Measurements from ENCODE around the gene SUN1. TPM values are rescaled to one million over a fixed set of nuclear protein-coding genes. Genes with fewer than 3 reads are reported as not detected.

SUN1 gene
- total and polyA plus RNA-seq, 2 of the 8 experiments (the other 6 are each of a cell fraction or from before 2014, with no cell fraction given): 108 to 158 TPM

DNA sequence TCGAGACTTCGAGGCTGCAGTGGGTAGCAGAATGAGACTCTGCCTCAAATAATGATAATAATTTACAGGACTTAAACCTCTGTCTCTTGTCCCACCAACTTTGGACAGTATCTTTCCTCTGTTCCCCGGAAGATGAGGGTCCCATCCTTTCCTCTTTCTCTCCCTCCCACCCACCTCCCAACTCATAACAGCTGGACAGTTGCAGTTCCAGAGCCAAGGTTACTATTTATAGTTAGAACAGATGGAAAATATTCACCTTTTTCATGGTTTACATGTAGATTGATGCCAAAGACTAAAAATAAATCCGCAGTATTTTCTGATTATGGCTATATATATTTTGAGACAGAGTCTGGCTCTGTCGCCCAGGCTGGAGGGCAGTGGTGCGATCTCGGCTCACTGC lies 31.6 kb upstream of the SUN1 start (continued):
- no peak for TF ChIP-seq CHD7 (IDR thresholded peaks at IDR 0.05; ENCODE audit: insufficient replicate concordance, low read length)
- TF ChIP-seq RBBP5 (IDR thresholded peaks at IDR 0.05; ENCODE audit: borderline replicate concordance, low read depth, low read length): no peak
- no peak for TF ChIP-seq TAF7 (optimal IDR thresholded peaks at IDR 0.05; ENCODE audit: borderline replicate concordance, low read depth, low read length)
- TF ChIP-seq EZH2 (IDR thresholded peaks at IDR 0.05; ENCODE audit: low read depth, low read length, severe bottlenecking): no peak
- TF ChIP-seq SP2 (IDR thresholded peaks at IDR 0.05; ENCODE audit: low read length): no peak
- TF ChIP-seq PHF8 (conservative IDR thresholded peaks at IDR 0.05; ENCODE audit: low read depth, low read length): no peak
- no peak for TF ChIP-seq POLR2AphosphoS5 (IDR thresholded peaks at IDR 0.05; ENCODE audit: low read depth, low read length)
- TF ChIP-seq RFX5 (IDR thresholded peaks at IDR 0.05; ENCODE audit: borderline replicate concordance, low read depth, low read length): no peak
- no peak for TF ChIP-seq SAP30 (IDR thresholded peaks at IDR 0.05; ENCODE audit: insufficient read depth, insufficient replicate concordance, low read length)
- TF ChIP-seq ATF2 (IDR thresholded peaks at IDR 0.05; ENCODE audit: low read length): no peak
